HTERT RPE-1 (cell line): ENCODE results near the gene HES2.
"Not testable (repeated sequence)": the region's sequence is repeated elsewhere in the genome, so short reads cannot be mapped to it uniquely, and the experiment has no call there.

ENCODE experiments used
- in situ Hi-C: fragments of 300-500 bp; cut with MboI; formaldehyde crosslinking; loops from 4 replicates; pipeline ENCODE4 v1.14.3; 2020; ENCODE audit warnings: low sequenced_read_pairs

The HES2 gene

DNA sequence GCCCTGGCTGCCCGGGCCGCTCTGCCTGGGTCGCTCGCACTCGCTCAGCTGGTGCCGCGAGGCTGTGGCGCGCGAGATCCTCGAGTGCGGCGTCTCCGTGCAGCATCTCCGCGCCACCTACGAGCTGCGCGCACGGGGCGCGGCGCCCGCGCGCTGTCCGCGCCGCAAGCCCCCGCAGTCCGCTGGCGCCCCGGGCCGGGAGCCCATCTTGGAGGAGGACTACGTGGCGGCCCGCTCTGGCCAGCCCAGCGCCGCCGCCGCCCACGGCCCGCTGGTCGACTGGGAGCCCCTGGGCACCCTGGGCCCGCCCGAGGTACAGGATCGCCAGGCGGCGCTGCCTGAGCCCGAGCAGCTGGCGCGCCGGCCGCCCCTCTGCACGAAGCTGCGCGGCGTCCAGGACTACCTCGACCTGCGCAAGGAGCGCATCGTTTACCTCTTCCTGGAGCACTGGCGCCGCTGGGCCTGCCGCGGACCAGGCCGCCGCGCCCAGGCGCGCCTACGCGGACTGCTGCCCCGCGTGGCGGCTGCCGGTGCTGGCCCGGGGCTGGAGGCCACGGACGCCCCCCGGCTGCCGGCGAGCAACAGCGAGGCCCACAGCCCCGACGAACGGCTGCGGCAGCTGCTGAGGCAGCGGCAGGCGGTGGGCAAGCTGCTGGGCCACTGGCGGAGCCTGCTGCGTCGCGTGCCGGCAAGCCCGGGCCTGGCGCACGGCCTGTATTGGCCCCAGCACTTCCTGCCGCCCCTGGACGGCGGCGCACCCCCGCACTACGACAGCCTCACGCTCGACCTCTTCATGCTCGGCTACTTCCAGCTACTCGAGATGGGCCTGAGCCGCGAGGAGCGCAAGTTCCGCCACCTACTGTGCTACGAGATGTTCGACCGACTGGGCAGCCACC, 35.4 kb upstream of the HES2 start:
- in situ Hi-C loops: no loop called here

DNA sequence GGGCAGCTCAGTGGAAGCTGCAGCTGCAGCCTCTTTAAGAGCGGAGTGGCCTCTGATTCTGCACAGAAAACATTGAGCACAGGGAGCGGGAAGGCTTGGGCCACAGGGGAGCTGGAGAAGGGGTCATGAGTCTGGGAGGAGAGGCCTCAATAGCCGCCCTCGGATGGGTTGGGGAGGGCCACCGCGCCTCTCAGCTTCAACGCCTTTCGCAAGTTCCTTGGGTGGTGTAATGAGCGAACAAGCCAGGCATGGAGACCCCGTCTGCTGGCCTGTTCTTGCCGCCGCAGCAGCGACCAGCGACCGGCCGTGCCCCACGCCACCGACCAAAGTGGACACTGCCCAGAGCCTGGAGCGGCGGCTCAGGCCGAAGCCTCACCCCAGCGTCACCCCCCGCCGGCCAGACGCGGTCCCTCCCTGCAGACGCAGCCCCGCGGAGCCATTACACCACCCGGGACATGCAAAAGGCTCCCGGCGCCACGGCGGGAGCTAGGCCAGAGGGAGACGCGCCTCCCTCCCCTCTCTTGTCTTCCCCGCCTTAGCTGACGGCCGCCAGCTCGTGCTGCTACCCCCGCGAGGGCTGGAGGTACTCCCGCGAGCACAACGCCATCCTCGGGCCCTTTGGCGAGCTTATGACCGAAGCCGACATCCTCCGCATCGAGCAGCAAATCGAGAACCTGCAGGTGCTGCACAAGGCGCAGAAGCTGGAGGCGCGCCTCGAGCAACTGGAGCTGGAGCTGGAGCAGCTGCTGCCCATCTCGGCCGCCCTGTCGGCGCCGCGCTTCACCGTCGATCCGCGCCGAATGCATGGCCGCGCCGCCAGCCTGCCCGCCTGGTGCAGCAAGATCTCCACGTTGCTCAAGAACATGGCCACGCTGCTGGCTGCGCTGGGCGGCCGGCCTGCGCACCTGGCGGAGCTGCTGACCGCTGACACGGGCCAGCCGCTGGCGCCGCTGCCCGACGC, 34.5 kb upstream of the HES2 start:
- in situ Hi-C loops: not testable (repeated sequence)

DNA sequence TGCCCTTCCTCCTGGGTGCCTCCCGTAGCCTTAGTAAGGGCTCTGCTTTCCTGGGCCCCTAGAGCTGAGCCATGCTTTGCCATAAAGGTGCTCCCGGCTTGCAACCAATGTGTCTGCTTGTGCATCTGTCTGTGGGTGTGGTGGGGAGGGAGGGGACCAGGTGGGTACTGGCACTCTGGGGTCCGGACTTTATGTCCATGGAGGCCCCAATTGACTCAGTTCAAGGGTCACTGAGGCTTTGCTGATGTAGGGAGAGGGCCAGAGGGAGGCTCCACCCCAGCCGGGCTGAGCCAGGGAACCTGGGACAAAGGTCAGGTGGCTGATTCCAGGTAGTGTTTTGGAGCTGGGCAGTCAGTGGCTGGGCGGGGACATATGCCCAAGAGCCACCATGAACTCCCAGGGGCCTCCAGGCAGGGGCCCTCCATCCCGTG, 31.2 kb upstream of the HES2 start:
- in situ Hi-C loops: no loop called here

DNA sequence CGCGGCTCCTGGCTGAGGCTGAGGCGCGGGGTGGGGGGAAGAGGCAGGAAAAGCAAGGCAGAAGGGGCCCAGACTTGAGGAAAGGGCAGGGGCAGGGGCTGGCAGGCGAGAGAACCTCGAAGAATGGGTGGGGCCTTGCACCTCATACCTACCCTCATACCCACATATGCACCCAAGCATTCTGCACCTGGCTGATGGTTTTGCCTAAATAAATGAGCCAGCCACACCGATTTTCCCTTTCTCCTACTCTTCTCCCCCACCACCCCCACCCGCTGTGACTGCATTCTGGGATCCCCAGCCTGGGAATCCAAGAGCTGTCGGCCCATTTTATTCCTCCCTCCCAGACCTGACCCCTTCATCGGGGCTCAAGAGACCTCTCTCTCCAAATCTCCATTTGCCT, 30.8 kb upstream of the HES2 start:
- in situ Hi-C loops: not testable (repeated sequence)

DNA sequence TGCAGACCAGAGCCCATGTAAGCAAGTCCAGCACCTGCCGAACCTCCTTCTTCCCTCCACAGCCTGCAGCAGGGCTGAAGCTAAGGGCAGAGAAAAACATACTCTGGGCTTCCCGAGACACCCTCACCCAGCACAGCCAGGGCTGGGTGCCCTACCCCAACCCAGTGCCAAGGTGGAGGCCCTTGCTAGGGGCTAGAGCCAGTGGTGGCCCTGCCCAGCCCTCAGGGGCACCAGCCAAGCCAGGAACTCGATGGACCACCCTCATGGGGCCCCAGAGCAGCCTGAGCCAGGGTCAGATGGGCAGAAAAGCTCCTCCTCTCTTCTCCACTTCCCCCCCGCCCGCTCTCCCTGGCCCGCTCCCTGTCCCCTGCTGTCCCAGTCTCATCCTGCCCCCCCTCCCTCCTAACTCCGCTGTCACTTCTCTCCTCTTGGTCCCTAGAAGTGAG, 30.3 kb upstream of the HES2 start:
- in situ Hi-C loops: no loop called here

DNA sequence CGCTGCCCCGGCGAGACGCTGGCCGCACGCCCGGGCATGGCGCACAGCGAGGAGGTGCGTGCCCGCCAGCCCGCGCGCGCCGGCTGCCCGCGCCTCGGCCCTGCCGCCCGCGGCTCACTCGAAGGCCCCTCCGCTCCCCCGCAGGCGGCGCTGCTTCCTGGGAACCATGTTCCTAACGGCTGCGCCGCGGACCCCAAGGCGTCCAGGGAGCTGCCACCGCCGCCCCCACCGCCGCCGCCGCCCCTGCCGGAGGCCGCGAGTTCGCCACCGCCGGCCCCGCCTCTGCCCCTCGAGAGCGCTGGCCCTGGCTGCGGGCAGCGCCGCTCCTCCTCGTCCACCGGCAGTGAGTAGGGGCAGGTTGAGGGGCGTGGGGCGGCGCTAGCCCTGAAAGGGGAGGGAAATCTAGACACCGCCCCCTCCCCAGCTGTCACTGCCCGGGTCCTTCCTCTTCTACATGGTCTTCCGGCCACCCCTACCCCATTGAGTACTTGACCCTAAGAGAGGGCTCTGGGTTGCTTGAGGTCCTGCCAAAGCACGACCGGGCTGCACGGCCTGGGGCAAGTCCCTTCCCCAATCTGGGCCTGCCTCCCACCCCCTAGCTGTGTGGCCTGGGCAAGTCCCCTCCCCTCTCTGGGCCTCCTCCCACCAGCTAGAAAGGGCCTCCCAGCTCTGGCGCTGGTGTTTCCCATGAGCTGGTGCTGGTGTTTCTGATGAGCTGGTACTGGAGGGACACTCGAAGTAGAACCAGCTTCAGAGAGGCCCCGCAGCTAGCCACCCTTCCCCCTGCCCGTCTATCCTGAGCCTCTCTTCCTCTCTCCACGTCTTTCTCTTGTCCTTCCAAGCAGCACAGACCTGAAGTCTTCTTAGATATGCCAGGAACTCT, 29.3 kb upstream of the HES2 start:
- in situ Hi-C loops: no loop called here

DNA sequence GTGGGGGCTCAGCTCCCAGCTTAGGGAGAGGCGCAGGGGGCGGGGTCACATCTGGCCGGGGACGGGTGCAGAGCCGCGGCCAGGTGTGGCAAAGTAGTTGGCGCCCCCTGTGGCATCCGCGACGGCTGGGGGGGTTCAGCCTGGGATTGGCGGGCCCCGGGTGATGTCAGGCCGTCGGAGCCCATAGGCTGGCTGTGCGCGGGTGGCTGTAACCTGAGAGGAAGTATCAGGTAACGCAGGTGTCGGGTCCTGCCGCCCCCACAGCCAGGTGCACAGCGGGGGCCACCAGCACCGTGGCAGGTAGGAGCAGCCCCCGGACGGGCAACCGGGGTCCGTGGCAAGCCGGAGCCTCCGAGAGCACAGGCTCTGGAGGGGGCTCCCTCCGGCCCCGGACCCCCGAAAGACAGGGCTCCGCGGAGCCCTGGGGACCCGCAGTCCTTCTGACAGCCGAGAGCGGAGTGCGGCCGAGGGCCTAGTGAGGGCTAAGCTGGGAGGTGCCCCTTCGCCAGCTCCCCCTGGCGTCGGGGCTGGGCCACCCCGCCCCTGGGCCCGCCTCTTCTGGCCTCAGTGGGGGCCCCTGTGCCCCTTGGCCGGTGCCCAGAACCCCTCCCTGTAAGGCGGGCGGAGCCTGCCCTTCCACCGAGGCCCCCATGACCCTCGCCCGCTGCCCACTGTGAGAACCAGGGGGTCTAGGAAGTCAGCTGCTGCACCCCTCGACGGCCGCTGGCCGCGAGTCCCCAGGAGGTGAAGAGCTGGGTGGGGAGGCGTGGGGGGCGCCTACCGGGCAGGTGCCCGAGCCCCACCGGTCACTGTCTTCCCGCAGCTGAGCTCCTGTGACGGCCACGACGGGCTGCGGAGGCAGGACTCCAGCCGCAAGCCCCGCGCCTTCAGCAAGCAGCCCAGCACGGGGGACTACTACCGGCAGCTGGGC, 28.4 kb upstream of the HES2 start:
- in situ Hi-C loops: no loop called here

DNA sequence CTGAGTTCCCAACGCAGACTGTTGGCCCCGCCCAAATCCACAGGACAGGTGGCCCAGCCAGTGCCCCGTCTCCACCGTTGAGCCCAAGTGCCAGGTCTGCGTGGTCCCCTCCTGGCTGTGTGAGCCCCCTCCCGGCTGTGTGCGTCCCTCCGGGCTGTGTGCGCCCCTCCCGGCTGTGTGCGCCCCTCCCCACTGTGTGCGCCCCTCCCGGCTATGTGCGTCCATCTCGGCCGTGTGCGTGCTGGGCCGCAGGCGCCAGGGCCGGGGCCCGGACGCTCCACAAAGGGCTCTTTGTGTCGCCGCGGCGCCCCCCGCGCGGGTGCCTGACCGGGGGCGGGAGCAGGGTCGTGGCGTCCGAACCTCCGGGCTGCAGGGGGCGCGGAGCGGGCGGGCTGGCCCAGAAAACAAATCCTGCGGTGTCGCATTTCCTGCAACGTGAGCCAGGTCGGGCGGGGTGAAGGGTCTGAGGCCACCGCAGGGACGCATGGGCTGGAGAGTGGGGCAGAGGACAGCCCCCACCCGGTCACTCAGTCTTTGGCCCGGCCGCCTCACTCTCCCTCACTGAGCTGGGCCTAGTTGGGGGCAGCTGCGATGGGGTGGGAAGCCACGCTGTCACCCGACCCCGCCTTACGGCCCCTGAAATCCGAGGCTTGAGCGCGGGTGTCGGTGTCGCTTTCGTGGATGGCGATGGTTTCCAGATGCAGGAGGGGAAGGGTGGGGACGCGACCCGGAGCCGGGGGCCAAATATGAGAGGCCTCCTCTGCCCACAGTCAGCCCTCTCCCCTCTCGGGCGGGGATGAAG, 27.5 kb upstream of the HES2 start:
- in situ Hi-C loops: no loop called here

DNA sequence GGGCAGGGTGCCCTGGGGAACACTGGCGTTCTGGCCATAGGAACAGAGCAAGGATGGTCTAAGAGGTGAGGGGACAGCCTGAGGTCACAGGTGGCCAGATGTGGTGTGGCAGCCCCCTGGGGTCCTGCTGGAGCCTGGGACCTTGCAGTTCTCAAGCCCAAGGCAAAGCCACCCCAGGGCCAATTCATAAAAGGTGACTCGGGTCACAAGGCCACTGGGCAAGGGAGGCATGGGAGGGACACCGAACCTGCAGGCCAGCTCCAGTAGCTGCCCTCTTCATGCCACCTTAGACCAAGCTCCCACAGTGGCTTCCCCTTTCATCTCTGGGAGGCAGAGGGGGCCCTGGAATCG, 26.9 kb upstream of the HES2 start:
- in situ Hi-C loops: no loop called here

DNA sequence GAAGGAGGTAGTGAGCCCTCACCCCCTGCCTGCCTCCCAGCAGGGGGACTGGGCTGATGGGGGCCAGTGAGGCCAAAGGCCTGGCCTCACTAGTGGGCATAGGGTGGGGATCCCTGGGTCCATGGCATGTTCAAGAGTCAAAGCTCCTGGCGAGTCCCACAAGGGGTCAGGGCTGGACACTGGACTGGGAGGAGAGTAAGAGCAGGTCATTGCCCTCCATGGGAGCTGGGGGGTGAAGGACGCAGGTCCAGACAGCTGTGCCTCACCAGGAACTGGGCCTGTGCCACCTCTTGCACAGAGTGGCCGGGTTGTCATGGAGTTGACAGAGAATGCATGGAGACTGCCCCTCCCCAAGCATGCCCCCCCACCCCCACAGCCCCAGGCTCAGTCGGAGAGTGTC, 26.2 kb upstream of the HES2 start:
- in situ Hi-C loops: not testable (repeated sequence)

DNA sequence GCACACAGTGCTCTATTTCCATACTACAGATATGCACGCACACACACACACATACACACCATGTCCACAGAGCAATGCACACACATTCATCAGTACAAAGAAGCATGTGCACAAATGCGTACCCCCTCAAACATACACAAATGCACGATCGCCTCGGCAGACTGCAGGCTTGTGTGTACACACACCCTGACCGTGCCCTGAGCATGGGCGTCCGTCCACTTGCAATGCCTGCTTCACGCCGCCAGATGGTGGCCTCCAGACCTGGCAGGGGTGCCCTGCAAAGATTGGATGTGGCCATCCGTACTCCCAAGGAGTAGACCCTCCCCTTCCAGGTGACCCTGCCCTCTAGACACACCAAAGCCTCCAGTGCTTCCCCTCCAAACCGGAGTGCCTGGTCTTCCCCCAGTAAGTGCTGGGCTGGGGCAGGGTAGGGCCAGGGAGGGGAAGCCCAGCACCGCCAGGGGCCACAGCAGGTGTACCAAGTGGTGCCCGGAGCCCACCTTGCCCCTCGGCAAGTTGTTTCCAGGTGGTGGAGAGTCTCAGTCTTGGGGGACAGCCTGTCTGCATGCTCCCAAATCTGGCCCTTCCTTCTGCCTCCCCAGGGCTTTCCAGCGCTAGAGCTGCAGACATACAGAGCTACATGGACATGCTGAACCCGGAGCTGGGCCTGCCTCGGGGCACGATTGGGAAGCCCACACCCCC, 25.5 kb upstream of the HES2 start:
- in situ Hi-C loops: no loop called here

DNA sequence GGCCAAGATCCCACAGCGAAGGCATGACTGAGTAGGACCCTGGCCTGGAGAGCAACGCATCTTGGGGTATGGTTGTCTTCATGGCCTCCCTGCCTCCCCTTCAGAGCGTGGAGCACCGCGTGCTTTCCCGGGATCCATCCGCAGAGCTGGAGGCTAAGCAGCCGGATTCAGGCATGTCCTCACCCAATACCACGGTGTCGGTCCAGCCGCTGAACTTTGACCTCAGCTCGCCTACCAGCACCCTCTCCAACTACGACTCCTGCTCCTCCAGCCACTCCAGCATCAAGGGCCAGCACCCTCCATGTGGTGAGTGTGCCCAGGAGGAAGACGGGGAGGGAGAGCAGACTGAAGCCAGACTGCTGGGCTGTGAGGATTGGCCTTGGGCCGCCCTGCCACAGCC, 24.7 kb upstream of the HES2 start:
- in situ Hi-C loops: no loop called here

DNA sequence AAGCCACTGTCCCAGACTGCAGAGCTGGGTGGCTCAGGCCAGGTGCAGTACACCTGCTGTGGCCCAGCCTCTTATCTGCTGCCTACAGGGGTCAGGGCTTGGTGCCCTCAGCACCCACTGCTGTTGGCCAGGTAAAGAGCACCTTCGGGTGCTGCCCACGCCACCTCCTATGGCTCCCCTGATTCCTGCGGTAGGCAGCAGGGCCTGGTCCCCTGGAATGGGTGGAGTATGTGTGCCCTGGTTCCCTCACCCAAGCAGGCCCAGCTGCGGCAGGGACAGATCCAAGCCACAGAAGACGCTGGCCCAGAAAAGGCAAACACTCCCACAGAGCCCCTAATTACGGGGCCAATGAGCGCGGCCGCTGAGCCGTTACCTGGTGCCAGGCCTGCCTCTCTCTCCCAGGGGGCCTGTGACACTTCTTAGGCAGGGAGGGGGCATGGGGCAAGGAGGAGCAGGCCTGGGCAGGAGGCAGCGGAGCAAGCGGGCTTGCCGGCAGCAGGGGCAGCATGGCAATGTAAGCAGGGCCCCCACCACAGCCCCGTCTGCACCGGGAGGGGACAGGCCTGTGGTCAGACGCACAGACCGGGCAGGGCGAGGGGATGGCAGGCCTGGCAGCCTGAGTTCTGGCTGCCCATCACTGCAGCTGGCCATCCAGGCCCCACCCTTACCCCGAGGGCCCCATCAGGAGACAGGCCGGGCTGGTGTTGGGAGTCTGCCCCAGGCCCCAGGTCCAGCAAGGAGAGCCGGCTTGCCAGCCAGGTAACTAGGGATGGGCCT, 23.8 kb upstream of the HES2 start:
- in situ Hi-C loops: no loop called here

DNA sequence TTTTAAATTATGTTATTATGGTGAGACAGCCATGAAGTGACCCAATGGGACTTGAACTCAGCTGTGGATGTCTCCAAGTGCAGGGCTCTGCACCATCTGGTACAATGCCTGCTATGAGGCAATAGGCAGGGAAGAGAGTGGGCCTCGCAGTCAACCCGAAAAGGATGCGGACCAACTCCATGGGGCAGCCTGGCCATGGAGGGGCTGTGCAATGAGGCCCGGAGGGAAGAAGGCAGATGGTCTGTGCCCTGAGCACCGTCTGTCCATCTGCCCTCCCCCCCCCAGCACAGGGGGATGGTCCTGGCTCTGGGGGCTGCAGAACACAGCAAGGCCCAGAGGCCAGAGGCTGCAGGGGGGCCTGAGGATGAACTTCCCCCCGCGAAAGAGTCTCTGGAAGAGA, 21.9 kb upstream of the HES2 start:
- in situ Hi-C loops: no loop called here

DNA sequence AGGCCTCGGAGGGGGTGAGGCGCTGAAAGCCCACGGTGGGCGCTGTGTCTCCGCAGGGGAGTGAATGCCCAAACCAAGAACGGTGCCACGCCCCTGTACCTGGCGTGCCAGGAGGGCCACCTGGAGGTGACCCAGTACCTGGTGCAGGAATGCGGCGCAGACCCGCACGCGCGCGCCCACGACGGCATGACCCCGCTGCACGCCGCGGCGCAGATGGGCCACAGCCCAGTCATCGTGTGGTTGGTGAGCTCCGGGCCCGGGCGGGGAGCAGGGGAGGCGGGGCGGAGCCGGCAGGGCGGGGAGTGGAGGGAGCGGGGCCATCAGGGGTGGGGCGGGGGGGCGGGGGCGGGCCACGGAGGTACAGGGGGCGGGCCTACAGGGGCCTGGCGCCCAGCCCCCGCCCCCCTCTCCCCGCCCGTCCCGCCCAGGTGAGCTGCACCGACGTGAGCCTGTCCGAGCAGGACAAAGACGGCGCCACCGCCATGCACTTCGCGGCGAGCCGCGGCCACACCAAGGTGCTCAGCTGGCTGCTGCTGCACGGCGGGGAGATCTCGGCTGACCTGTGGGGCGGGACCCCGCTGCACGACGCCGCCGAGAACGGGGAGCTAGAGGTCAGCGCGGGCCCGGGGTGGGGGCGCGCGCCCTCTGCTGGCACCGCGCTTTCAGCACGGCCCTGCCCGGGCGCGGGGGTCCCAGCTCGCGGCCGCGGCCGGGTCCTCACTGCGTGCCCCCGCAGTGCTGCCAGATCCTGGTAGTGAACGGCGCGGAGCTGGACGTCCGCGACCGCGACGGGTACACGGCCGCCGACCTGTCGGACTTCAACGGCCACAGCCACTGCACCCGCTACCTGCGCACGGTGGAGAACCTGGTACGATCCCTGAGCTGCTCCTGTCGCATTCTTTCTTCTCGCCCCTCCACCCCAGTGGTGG, 20.7 kb upstream of the HES2 start:
- in situ Hi-C loops: no loop called here

DNA sequence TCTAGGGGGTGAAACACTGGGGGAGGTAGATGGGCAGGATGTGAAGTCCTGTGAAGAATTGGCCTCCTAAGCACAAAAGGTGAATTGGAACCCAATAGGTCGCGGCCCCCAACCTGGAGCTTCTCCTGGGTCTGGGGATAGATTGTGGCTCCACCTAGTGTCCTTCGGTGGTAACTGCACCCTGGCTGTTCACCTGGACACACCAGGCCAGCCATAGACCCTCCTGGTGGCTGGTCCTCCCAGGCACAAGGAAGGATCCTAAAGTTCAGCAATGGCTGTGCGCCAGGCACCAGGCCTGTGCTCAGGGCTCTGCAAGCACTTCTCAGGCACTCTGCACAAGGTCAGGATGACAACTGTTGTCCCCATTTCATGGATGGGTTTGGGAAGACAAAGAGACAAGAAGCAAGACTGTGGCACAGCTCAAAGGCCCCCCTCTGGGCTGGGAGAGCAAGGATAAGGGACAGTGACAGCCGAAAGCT, 18.4 kb upstream of the HES2 start:
- in situ Hi-C loops: no loop called here
